Measurements from ENCODE around the gene CAPG.

The CAPG gene

GRCh38 chr2:85438201-85439024 lies 28.2 kb upstream of the CAPG start:
- DNase-seq, result no peak

GRCh38 chr2:85437488-85438200 lies 27.5 kb upstream of the CAPG start:
- peak; percentile 55 to 86 (median 68) for DNase-seq

- no peak for DNase-seq
Measured at GRCh38 chr2:85436836-85437487, 26.8 kb upstream of the CAPG start.

- no peak for DNase-seq
Measured at GRCh38 chr2:85435981-85436835, 26.0 kb upstream of the CAPG start.

- no peak for DNase-seq
Measured at GRCh38 chr2:85435220-85435958, 25.2 kb upstream of the CAPG start.

GRCh38 chr2:85434696-85435095 lies 24.5 kb upstream of the CAPG start:
- DNase-seq, result no peak

GRCh38 chr2:85433511-85434089 lies 23.4 kb upstream of the CAPG start:
- no peak for DNase-seq

GRCh38 chr2:85431570-85432205 lies 21.5 kb upstream of the CAPG start:
- no peak for DNase-seq

- DNase-seq, result no peak
Measured at GRCh38 chr2:85430752-85431569, 20.8 kb upstream of the CAPG start.

GRCh38 chr2:85429924-85430289 lies 19.7 kb upstream of the CAPG start:
- no peak for DNase-seq

GRCh38 chr2:85429213-85429923 lies 19.2 kb upstream of the CAPG start:
- no peak for DNase-seq

GRCh38 chr2:85428343-85428881 lies 18.2 kb upstream of the CAPG start:
- no peak for DNase-seq

GRCh38 chr2:85427300-85427835 lies 17.2 kb upstream of the CAPG start:
- DNase-seq, result no peak

- no peak for DNase-seq
Measured at GRCh38 chr2:85425588-85425987, 15.4 kb upstream of the CAPG start.

- DNase-seq, result no peak
Measured at GRCh38 chr2:85423525-85423924, 13.4 kb upstream of the CAPG start.

GRCh38 chr2:85422072-85422457 lies 11.9 kb upstream of the CAPG start:
- DNase-seq, result no peak

GRCh38 chr2:85421260-85422071 lies 11.3 kb upstream of the CAPG start:
- no peak for DNase-seq

All from T-helper 1 cell (primary cell).